Hematopoietic multipotent progenitor cell treated with erythropoietin and hydrocortisone succinate and interleukin-3 and kit ligand, for 8 days (in vitro differentiated cells): ENCODE measurements around the gene IL36A.

Source experiments
- DNase-seq: peaks from one replicate; pipeline ENCODE4 v3.0.0-alpha.2; 2015

Gene IL36A, protein sequence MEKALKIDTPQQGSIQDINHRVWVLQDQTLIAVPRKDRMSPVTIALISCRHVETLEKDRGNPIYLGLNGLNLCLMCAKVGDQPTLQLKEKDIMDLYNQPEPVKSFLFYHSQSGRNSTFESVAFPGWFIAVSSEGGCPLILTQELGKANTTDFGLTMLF

DNA sequence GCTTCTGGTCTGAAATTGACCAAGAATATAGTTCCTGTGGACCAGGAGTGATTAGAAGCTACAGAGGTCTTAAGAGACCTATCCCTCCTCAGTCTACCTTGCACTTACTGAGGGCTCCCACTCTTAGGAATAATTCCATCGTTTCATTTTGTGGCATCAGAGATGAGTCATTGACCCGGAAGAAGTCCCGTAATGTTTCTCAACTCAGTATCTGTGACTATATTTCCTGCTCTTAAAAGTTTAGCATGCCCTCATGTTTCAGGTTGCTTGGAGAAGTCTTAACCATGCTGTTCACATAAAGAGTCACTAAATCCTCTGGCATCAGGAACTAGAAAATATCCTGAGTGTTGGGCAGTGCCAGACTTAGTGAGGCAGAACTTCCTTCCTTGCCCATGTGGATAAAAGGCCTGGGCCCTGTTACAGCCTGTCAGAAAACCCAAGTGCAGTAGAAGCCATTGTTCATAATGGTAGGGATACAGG lies at the start of gene IL36A:
Gene IL36A (plus strand): TSS at position 430 of the 480 bp plus-strand sequence. CDS start 413 bp downstream, outside the sequence.
- no peak for DNase-seq

DNA sequence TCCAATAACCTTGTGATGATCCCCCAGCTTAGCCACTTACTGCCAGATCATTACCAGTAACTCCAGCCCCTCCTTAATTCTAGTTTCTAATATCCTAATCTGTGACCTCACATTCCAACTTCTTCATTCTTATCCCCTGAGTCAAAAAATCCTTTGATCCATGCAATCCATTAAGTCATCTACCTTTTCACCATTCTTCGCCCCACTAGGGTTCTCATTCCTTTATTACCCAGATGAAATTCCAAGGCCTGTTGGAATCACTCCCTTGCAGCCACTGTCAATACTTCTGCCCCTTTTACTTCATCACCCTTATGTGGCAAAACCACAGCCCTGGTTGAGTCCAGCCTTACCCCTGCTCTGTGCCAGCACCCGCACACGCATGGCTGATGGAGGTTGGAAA lies 47.7 kb upstream of the IL36A start:
- no peak for DNase-seq

DNA sequence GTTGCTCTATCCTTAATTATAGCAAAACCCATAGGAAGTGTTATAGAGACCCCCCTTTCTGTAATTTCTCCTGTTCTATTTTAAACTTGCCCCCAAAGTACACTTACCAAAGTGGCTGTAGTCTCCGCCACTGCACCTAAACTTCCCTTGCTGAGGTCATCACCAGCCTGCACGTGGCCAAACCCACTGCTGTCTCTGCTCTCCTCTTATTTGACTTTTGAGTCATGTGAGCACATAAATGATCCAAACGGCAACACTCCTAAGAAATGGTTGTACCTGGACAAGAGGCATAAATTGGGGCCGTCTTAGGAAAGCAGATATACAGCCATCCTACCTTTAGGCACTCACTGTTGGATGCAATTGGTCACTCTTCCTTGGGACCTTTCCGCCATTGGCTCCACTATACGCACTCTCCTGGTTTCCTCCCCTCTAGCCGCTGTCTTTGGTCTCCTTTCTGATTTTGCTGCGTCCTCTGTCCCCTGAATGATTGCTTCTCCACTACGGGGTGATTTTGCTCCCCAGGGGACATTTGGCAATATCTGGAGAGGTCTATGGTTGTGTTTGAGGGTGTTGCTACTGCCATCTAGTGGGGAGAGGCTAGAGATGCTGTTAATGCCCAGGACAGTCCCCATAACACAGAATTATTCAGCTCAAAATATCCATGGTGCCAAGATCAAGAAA lies 46.7 kb upstream of the IL36A start:
- DNase-seq = peak; percentile 77

DNA sequence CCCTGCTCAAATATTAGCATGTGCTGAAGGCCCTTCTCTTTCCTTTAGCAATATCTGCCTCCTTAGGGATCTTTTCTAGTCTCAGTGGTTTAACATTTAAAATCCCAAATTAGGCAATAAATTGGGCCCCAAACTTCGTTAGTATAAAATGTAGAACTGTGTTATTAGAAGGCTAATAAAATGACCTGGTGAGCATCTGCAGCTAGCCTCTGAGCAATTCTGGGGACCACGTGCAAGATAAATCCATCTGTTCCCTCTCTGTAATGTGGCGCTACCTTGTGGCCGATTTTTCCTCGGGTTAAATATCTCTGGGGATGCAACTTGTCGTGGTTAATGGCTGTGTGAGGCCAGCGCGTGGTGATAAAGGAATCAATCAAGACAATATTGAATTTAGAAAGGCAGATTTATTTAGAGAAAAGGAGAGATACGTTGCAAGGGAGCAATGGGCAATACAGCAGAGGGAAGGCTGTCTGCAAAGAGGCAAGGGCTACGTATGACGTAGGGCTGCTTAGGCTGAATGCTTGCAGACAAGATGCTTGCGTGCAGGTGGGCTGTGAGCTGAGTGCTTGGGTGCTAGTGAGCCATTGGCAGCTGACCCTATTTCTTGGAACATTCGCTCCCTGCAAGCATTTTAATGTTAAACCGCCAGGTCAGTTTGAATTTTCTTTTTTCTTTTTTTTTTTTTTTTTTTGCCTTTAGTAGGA lies 46.0 kb upstream of the IL36A start:
- DNase-seq = peak; percentile 39

DNA sequence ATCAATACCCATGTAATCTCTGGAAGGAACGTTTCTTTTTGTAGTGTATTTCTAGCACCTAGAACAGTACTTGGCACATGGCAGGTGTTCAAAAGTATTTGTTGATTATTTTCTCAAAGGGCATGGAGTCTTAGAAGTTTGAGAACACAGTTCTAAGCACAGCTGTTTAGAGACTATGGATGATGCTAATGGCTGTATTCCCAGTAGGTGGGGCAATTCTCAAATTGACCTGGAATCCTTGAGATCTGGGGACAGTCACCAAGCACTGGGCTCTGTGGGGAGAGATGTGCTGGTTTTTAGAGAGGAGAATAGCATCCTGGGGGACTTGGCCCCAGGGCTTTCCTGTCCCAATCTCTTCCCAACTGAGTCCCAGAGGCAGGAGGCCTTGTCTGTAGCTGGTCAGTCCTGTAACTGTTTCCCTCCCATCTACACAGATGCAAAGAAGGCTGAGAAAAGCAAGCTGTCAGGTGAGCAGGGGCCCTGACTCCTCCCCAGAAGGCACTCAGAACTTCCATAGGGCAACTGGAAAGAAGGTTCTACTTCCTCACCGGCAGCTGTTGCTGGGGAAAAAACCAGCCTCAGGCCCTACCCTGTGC lies 44.9 kb upstream of the IL36A start:
- DNase-seq = no peak

DNA sequence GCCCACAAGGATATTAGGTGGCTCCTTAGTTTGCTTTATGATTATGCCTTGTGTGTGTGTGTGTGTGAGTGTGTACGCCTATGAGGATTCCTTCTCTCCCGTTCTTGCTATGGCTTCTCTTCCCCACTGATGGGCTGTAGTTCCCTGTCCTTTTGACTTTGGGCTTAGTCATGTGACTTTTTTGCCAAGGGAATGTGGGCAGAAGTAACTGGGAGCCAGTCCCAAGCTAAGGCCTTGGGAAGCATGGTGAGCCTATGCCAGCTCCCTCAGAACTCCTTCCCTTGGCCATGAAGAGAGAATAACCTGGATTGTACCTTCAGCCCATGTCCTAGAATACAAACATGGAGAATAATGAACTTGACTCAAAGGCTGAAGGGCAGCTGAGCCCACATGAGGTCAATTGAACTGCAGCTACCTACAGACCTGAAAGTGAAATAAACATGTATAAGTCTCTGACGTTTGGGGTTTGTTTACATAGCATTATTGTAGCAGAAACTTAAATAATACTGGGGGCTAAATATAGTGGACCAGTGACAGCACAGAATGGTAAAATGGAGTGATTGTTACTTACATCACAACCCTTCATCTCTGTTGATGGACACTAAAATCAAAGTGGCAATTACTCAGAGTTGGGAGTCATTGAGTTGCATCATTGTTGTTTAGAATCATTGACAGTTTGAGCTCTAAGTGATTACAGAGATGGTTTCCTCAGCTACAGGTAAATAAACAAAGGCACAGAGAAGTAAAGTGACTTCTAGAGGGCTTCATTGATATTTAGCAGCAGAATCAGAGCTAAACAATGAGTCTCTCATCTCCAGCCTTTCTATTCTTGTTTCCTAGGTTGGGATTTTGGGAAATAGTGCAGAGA lies 42.7 kb upstream of the IL36A start:
- DNase-seq = no peak

DNA sequence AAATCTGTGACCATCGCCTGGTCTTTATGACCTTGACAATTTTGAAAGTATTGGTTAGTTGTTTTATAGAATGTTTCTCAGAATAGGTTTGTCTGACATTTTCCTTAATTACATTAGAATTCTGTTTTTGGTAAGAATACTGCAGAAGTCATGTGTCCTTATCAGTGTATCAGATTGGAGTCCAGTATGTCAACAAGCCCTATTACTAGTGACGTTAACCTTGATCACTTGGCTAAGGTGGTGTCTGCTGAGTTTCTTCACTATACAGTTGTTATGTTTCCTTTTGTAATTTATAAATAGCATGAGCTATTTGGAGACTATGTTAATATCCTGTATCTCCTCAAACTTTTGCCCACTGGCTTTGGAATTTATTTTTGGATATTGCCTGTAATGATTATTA lies 38.2 kb upstream of the IL36A start:
- DNase-seq = no peak

DNA sequence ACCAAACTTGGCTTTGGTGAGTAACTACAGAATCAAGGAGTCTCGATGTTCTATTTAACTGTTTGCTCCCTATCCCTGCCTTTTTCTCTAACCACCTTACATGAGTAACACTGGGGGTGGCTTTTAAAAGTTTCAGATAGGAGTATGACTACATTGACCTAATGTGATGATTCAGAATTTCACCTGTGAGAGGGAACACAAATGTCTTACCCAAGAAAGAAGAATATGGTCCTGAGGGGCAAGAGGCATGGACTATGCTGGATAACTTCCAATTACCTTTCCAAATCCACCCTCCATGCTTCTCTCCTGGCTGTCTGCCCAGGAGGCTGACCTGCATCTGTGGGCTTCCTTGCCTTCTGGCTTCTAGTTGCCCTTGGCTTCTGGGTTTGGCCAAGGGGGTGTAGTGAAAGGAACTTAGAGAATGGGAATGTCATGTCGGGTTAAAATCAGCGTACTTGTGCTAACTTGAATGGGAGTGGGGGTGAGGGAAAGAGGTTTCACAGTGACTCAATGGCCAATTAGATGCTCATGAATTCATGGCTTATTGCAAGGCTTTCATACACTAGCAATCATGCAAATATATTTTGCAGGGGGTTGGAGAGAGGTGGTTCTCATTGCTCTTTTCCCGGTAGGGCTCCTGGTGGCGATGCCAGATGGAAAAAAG lies 32.7 kb upstream of the IL36A start:
- no peak for DNase-seq

DNA sequence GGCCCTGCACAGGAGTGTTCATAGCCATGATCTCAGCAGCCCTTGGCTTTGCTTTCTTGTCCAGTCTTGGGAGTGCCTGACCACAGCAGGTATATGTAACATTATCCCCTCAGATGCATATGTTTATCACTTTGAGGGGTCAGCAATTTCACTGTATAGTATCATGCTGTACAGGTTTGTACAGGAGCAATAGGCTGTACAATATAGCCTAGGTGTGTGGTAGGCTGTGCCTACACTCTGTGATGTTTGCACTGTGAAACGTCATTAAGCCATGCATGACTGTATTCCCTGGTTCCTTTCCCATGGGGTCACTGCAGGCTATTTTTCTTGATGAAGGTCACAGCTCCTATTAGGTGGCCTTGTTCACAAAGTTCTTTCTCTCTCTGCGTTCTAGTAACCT lies 32.1 kb upstream of the IL36A start:
- DNase-seq = no peak

DNA sequence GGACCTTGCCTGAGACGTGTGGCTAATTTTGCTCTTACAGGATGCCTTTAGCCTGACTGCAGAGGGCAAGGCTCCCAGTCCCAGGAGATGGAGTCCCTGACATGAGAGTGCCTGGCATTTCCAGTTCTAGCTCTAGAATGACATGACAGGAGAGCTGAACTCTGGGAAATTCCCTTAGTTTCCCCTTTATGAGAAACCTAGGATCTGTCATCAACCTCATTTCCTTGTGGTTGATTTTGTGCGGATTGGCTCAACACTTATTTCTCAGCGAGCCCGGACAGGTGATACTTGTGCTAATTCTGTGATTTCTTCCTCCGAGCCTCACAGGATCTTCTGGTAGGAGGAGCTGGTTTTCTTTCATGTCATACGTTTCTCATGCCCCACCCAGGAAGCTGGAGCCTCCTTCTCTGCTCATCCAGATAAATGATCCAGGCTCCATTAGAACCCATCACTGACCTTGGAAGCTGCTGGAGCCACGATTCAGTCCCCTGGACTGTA lies 27.7 kb upstream of the IL36A start, which contains the start of gene IL36G:
Gene IL36G (plus strand): TSS at position 448 of the 498 bp plus-strand sequence. CDS start 633 bp downstream, outside the sequence.
- no peak for DNase-seq

DNA sequence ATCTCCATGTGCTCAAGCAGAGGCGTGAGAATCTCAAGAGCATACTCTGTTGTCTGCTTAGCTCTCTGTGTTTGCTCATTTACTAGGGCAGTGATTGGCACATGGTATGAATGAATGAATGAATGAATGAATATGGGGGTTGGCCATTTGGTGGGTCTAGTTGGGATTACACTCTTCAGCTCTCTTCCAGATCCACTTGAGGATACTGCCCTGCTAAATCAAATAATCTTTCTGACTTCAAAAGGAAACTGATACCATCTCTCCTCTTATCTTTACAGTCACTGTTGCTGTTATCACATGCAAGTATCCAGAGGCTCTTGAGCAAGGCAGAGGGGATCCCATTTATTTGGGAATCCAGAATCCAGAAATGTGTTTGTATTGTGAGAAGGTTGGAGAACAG lies 25.5 kb upstream of the IL36A start:
- DNase-seq = no peak

DNA sequence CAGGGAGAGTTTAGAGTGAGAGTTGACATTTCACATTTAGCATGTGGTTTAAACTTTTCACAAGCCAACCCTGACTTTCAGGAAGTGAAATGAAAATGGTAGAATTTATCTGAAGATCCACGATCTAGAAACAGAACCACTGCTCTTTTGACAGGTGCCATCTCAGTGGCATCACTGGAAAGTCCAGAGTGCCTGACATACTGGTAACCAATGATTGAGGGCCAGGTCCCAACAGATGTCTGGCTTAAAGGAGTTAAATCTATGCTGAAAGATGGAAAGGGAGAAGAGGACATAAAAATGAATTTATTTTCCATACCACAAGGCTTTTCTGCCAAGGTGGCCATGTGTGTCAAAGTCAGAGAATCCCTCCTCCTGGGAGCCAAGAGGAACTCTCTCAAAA lies 24.7 kb upstream of the IL36A start:
- DNase-seq = no peak

DNA sequence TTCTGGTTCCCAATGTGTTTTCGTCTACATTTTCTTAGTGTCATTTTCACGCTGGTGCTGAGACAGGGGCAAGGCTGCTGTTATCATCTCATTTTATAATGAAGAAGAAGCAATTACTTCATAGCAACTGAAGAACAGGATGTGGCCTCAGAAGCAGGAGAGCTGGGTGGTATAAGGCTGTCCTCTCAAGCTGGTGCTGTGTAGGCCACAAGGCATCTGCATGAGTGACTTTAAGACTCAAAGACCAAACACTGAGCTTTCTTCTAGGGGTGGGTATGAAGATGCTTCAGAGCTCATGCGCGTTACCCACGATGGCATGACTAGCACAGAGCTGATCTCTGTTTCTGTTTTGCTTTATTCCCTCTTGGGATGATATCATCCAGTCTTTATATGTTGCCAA lies 20.2 kb upstream of the IL36A start:
- no peak for DNase-seq

DNA sequence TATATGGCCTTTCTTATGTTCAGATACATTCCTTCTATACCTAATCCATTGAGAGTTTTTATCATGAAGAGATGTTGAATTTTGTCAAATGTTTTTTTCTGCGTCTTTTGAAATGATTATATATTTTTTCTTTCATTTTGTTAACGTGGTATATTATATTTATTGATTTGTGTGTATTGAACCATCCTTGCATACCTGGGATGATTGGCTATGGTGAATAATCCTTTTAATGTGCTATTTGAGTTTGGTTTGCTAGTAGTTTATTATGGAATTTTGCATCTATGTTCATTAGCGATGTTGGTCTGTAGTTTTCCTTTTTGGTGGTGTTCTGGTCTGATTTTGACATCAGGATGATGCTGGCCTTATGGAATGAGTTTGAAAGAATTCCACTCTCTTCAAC lies 15.6 kb upstream of the IL36A start:
- no peak for DNase-seq

DNA sequence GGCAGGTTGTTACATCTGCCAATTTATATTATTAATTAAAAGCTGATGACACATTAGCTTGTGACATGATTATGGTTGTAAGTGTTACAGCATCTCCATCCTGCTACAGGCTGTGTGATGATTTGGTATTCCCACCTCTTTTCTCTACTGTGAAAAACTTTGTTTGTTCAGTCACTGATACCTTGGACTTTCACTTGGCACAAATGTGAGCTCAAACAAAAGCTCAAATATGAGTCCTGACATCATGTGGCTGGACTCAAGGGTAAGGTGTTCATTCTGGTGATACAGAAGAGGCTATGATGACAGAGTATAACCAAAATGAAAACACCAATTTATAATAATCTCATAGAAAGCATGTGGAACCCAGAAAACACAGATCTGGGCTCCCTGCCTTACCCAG lies 11.4 kb upstream of the IL36A start:
- no peak for DNase-seq

DNA sequence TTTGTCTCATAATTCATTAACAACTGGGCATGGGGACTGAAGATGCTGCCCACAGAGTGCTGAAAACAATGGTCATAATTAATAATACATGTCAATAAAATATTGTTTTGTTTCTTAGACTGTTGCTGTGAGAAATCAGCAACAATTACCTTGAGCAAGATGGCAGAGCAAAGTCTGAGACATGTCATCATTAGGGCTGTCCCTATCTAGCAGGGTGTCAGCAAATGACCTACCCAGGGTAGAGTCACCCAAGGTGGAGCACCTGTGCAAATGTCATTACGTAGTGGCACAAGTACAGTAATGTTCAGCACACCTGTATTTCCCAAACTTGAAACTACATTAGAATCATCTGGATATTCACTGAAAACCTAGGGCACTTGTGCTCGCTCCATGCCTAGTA lies 10.6 kb upstream of the IL36A start:
- no peak for DNase-seq

DNA sequence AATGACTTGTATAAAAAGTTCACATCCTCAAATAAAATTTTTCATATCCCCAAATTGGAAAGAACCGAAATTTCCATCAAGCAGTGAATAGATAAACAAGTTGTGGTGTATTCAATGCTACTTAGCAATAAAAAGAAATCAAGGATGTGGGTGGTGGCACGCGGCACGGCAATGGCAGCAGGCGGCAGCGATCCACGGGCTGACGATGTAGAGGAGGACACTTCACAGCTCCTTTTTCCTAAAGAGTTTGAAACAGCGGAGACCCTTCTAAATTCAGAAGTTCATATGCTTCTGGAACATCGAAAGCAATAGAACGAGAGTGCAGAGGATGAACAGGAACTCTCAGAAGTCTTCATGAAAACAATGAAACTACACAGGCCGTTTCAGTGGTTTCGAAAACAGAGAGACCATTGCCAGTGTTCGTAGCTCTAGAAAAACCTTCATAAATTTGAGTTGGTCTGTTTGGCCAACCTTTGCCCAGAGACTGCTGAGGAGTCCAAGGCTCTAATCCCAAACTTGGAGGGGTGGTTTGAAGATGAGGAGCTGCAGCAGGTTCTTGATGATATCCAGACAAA lies 9.8 kb upstream of the IL36A start:
- DNase-seq = no peak

DNA sequence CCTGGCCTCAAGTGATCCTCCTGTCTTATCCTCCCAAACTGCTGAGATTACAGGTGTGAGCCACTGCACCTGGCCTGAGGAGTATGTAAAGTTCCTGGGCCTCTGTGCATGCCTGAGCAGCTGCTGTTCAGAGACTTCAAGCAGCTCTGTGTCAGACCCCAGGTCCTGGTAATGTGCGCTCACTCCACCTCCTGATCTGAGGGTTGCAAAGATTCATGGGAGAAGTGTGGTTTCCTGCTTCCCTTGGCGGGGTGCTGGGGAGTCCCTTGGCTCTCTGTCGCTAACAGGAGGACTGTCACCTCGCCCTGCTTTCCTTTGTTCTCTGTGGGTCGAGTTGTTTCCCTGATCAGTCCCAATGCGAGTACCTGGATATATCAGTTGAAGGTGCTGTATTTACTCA lies 8.6 kb upstream of the IL36A start:
- DNase-seq = no peak

DNA sequence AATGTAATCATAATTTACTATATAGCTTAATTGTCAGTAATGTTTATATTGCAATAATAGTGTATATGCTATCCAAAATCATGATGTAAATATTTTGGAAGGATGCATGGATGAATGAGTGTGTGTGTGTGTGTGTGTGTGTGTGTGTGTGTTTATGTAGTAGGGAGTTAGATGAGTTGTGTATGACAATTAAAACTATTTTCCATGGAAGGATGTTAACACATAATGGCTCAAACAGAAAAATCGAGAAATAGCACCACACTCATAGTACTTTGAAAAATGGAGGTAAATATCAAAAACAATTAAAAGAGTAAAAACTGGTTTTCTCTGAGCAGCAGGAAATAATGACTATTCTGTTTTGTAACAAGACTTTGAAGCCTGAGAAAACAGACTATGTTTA lies 8.1 kb upstream of the IL36A start:
- no peak for DNase-seq

DNA sequence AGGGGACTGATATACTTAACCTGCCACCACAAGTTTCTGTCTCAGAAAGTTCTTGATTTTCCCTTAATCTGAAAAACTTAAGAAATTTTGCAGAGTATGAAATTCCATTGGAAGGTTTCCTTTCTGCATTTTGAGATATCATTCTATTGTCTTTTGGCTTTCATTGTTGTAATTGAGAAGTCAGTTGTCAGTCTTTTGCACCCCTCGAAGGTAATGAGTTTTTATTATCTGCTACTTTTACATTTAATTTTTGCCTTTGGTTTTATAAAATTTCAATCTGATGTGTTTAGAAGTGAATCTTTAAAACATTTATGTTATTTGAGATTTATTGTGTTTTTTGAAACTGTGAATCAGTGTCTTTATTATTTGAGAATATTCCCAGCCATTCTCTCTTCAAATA lies 4.8 kb upstream of the IL36A start:
- DNase-seq = no peak

DNA sequence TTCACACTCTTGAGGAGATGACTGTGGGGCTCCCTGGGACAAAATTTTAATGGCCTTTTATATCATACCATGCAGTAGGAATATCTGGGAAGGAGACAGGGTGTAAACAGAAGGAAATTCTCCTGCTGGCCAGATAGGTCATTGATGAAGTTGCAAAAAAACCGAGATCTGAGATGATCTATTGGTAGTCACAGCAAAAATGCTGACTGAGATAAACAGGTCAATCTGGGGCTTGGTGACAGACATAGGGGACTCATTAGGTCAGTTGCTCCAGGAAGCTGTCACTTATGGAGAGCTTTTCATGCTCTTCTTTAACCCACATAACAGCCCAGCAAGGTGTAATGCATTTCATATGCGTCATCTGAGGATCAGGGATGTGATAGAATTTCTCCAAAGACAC lies 2.6 kb upstream of the IL36A start:
- no peak for DNase-seq

DNA sequence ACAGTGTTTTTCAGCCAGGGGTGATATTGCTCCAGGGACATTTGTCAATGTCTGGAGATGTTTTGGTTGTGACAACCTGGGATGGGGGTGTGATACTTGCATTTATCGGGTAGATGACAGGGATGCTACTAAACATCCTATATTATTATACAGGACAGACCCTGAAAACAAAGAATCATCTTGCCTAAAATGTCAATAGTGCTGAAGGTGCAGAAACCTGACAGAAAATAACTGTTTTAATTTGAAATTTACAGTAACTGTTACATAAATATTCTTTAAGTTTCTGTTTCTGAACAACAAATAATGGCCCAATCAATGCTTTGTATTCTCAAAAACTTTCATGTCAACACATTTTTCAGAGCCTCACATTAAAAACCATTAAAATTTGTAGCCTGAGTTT lies 2.0 kb downstream of the IL36A start:
- DNase-seq = no peak
